ENCODE measurements around the gene HIRIP3.

Gene HIRIP3

DNA sequence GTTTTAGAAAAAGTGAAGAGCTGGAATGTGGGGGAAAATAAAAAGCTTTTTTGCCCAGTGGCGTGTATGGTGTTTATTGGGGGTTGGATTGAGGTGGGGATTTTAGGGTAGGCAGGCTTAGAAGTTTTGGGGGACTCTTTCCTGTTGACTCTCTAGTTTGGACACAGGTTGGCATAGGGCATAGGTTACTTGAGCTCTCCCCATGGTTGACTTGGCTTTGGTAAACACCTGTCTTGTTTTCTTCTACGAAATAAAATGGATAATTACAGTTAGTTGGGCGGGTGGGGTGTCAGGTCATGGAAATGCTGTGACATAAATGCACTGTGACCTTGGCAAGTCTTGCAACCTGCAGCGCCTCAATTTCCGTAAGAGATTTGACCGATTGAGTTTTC lies 22.4 kb downstream of the HIRIP3 start:
- no peak for TF ChIP-seq CTCF (conservative IDR thresholded peaks at IDR 0.05; ENCODE audit: low read depth, low read length)
- H3K4me3 ChIP-seq (ENCODE audit: low read depth, low read length): no peak overlapping the region
- DNase-seq (ENCODE audit: low read depth): no peak

- H3K4me3 ChIP-seq (ENCODE audit: low read depth, low read length): no peak overlapping the region
- DNase-seq (ENCODE audit: low read depth): no peak
- TF ChIP-seq CTCF (conservative IDR thresholded peaks at IDR 0.05; ENCODE audit: low read depth, low read length): no peak
These were observed 22.9 kb downstream of the HIRIP3 start for GRCh38 chr16:29972500-29972899.

GRCh38 chr16:29971304-29971703 lies 24.1 kb downstream of the HIRIP3 start:
- no peak for TF ChIP-seq CTCF (conservative IDR thresholded peaks at IDR 0.05; ENCODE audit: low read depth, low read length)
- DNase-seq (ENCODE audit: low read depth): no peak
- H3K4me3 ChIP-seq (ENCODE audit: low read depth, low read length): no peak overlapping the region

GRCh38 chr16:29968205-29968604 lies 27.2 kb downstream of the HIRIP3 start:
- DNase-seq (ENCODE audit: low read depth): no peak
- no peak for TF ChIP-seq CTCF (conservative IDR thresholded peaks at IDR 0.05; ENCODE audit: low read depth, low read length)
- H3K4me3 ChIP-seq (ENCODE audit: low read depth, low read length): no peak overlapping the region

GRCh38 chr16:29963021-29963743 lies 32.2 kb downstream of the HIRIP3 start:
- DNase-seq (ENCODE audit: low read depth): no peak
- H3K4me3 ChIP-seq (ENCODE audit: low read depth, low read length): peak overlapping the region; percentile 78
- no peak for TF ChIP-seq CTCF (conservative IDR thresholded peaks at IDR 0.05; ENCODE audit: low read depth, low read length)

GRCh38 chr16:29962344-29962994 lies 32.9 kb downstream of the HIRIP3 start:
- no peak for TF ChIP-seq CTCF (conservative IDR thresholded peaks at IDR 0.05; ENCODE audit: low read depth, low read length)
- DNase-seq (ENCODE audit: low read depth): peak; percentile 65
- H3K4me3 ChIP-seq (ENCODE audit: low read depth, low read length): peak overlapping the region; percentile 78

All from choroid plexus epithelial cell (primary cell).